ENCODE measurements around the gene RBP7. TPM values are rescaled to one million over a fixed set of nuclear protein-coding genes. Genes with fewer than 3 reads are reported as not detected.

RBP7 gene
- polyA plus RNA-seq, 1 of the 3 experiments (the other 2 are of a cell fraction) = 2.5 TPM

GRCh38 chr1:10048601-10049000, 51.6 kb downstream of the RBP7 start:
- TF ChIP-seq GATA2 (CRISPR knock-in tag; IDR thresholded peaks at IDR 0.05) (no peak), REST (IDR thresholded peaks at IDR 0.05; ENCODE audit: low read depth, low read length) (no peak), CTCF (IDR thresholded peaks at IDR 0.05) (no peak), MXI1 (IDR thresholded peaks at IDR 0.05; ENCODE audit: low read depth, low read length) (no peak), ZBTB33 (IDR thresholded peaks at IDR 0.05; ENCODE audit: borderline replicate concordance, low read depth) (no peak), FOXM1 (IDR thresholded peaks at IDR 0.05; ENCODE audit: low read depth) (no peak), SIN3A (IDR thresholded peaks at IDR 0.05; ENCODE audit: borderline replicate concordance, low read depth, low read length) (no peak), JUND (IDR thresholded peaks at IDR 0.05) (no peak), FOXJ3 (CRISPR knock-in tag; IDR thresholded peaks at IDR 0.05) (no peak), EZH2phosphoT487 (IDR thresholded peaks at IDR 0.05; ENCODE audit: borderline replicate concordance, low read depth) (no peak), RXRA (IDR thresholded peaks at IDR 0.05; ENCODE audit: borderline replicate concordance, low read depth) (no peak), USF2 (IDR thresholded peaks at IDR 0.05; ENCODE audit: borderline replicate concordance, low read depth, low read length) (no peak), MAX (IDR thresholded peaks at IDR 0.05; ENCODE audit: low read depth) (no peak), SMC3 (IDR thresholded peaks at IDR 0.05; ENCODE audit: low read depth, low read length) (no peak), TAF1 (IDR thresholded peaks at IDR 0.05; ENCODE audit: borderline replicate concordance, low read depth, low read length) (no peak), CHD2 (IDR thresholded peaks at IDR 0.05; ENCODE audit: low read length, partially characterized antibody) (no peak)
- TF ChIP-seq, protein P1, sequence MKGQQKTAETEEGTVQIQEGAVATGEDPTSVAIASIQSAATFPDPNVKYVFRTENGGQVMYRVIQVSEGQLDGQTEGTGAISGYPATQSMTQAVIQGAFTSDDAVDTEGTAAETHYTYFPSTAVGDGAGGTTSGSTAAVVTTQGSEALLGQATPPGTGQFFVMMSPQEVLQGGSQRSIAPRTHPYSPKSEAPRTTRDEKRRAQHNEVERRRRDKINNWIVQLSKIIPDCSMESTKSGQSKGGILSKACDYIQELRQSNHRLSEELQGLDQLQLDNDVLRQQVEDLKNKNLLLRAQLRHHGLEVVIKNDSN (IDR thresholded peaks at IDR 0.05; ENCODE audit: borderline replicate concordance, low read depth) = no peak
- TF ChIP-seq, protein P2, sequence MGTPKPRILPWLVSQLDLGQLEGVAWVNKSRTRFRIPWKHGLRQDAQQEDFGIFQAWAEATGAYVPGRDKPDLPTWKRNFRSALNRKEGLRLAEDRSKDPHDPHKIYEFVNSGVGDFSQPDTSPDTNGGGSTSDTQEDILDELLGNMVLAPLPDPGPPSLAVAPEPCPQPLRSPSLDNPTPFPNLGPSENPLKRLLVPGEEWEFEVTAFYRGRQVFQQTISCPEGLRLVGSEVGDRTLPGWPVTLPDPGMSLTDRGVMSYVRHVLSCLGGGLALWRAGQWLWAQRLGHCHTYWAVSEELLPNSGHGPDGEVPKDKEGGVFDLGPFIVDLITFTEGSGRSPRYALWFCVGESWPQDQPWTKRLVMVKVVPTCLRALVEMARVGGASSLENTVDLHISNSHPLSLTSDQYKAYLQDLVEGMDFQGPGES (IDR thresholded peaks at IDR 0.05; ENCODE audit: low read depth, low read length) = no peak
- peaks cover 99% of the 10 kb centered on the region for H3K79me2 ChIP-seq (ENCODE audit: insufficient read depth)
- no peak overlapping the region for H3K9ac ChIP-seq
- H3F3A ChIP-seq (replicated peaks; ENCODE audit: insufficient read depth) = peaks cover 4% of the 10 kb centered on the region
- no peaks in the 10 kb centered on the region for H3K9me3 ChIP-seq
- ChIA-PET CTCF (interaction anchor here (1.2 kb wide), 1 partner anchor 12 kb away, joined by 3 read pairs; no protein-coding TSS in a partner anchor), POLR2A (no interaction called here)
- 100% methylated on average over 3 of the region's 3 CpGs for WGBS (ENCODE audit: low lambda C conversion rate)
- peaks cover 35% of the 10 kb centered on the region for H4K20me1 ChIP-seq (ENCODE audit: insufficient read depth)
- DNase-seq = no peak
- H3K4me3 ChIP-seq (ENCODE audit: low read depth in 2 of 2, low read length in 1 of 2) = no peak overlapping the region
- peaks cover 2 to 5% of the 10 kb centered on the region in 2 experiments for H3K36me3 ChIP-seq (replicated peaks in 1 of 2; ENCODE audit: control insufficient read depth in 1 of 2, insufficient read depth in 2 of 2, low read length in 1 of 2)
- no peaks in the 10 kb centered on the region for H3K9me2 ChIP-seq
- H3K27me3 ChIP-seq (ENCODE audit: insufficient read depth) = no peaks in the 10 kb centered on the region
- no peak overlapping the region for H2AFZ ChIP-seq (ENCODE audit: low read depth)
- no peak overlapping the region for H3K27ac ChIP-seq (ENCODE audit: low read depth in 2 of 2, low read length in 1 of 2)
- no peak overlapping the region for H3K4me2 ChIP-seq
- peaks cover 8 to 9% of the 10 kb centered on the region in 2 experiments; a peak in 2 of 4 replicates for H3K4me1 ChIP-seq (ENCODE audit: control insufficient read depth in 1 of 2, insufficient read depth in 2 of 2, low read depth in 1 of 2, low read length in 1 of 2)
